ENCODE results near the gene RFNG. TPM values are rescaled to one million over a fixed set of nuclear protein-coding genes. Genes with fewer than 3 reads are reported as not detected.

Gene RFNG
- total and polyA plus RNA-seq, 2 of the 13 experiments (the other 11 are each of a cell fraction or from before 2014, with no cell fraction given), result 61.4 to 64.0 TPM

- Histone ChIP-seq H3K9ac (ENCODE audit: insufficient read depth, low read depth, low read length) (peak overlapping the region; percentile 80), H3K4me2 (ENCODE audit: low read depth, low read length) (peak overlapping the region; percentile 86), H3K36me3 (replicated peaks in 1 of 2; ENCODE audit: control insufficient read depth in 1 of 2, insufficient read depth in 2 of 2, low read length in 2 of 2) (peaks cover 8 to 12% of the 10 kb centered on the region in 2 experiments), H3K27me3 (ENCODE audit: control insufficient read depth in 1 of 2, insufficient read depth in 2 of 2, low read length in 2 of 2) (no peaks in the 10 kb centered on the region), H3K27ac (ENCODE audit: extremely low read length, insufficient read depth, low read length) (peak overlapping the region; percentile 95), H3K9me3 (ENCODE audit: low read length) (no peaks in the 10 kb centered on the region), H4K20me1 (ENCODE audit: insufficient read depth, low read length) (no peaks in the 10 kb centered on the region), H3K79me2 (ENCODE audit: insufficient read depth, low read length) (peaks cover 75% of the 10 kb centered on the region), H3K4me3 (replicated peaks in 1 of 3; ENCODE audit: insufficient read depth in 1 of 3, low read depth in 2 of 3, low read length in 3 of 3) (peak overlapping the region in 2 of 3 experiments; percentile 18 to 61; a peak in 3 of 6 replicates), H2AFZ (ENCODE audit: low read length) (no peak overlapping the region), H3K4me1 (ENCODE audit: insufficient read depth, low read length) (peaks cover 97% of the 10 kb centered on the region)
- in situ Hi-C loops (cut with HindIII; ENCODE audit: extremely low pct_ligation_motif_present, low pct_unique_long_range_greater_than_20kb) (no loop called here), intact Hi-C loops (cut with micrococcal nuclease; ENCODE audit: unreplicated experiment) (no loop called here)
- ATAC-seq (no peak), FAIRE-seq (no peak), DNase-seq (ENCODE audit: low spot score) (no peak)
- POLR2A ChIA-PET, result interaction anchor here (0.9 to 16.1 kb wide), 7 partner anchors 8 to 47 kb away, joined by 3 to 470 read pairs (median 69); partner anchors contain the start of genes CENPX, LRRC45 and NOTUM
- no TSS peak for BruUV-seq (replicated peaks)
- 63% methylated on average over 10 of the region's 17 CpGs for WGBS (ENCODE audit: low lambda C conversion rate)
- CTCF ChIA-PET (ENCODE audit: low intra/inter-chr PET ratio, low total read pairs), result interaction anchor here (1.2 to 2.3 kb wide), 3 partner anchors 19 to 42 kb away, joined by 4 to 25 read pairs (median 12); partner anchors contain the start of gene NOTUM
- TF ChIP-seq JUND (CRISPR knock-in tag; IDR thresholded peaks at IDR 0.05) (no peak), ZNF253 (CRISPR knock-in tag; IDR thresholded peaks at IDR 0.05; ENCODE audit: borderline replicate concordance) (peak; percentile 48; the same call in 1 of the 2 replicates), ZNF674 (CRISPR knock-in tag; IDR thresholded peaks at IDR 0.05; ENCODE audit: low read depth) (no peak), KIAA2018 (CRISPR knock-in tag; IDR thresholded peaks at IDR 0.05; ENCODE audit: borderline replicate concordance) (no peak), U2AF2 (IDR thresholded peaks at IDR 0.05; ENCODE audit: low read depth, low read length) (0 out of 2 replicates have a peak, but pooled peaks have one; percentile 66), IRX3 (CRISPR knock-in tag; IDR thresholded peaks at IDR 0.05; ENCODE audit: borderline replicate concordance, low read depth) (no peak), NFYB (CRISPR knock-in tag; IDR thresholded peaks at IDR 0.05) (no peak), NBN (conservative IDR thresholded peaks at IDR 0.05) (no peak), ETV5 (CRISPR knock-in tag; IDR thresholded peaks at IDR 0.05; ENCODE audit: borderline replicate concordance) (no peak), ZBTB25 (CRISPR knock-in tag; IDR thresholded peaks at IDR 0.05) (no peak), CENPBD1 (CRISPR knock-in tag; IDR thresholded peaks at IDR 0.05; ENCODE audit: borderline replicate concordance, low read depth) (no peak)
Observed at GRCh38 chr17:82001571-82002056, 50.0 kb downstream of the RFNG start.
